ENCODE measurements around the gene LRRC8B. TPM values are rescaled to one million over a fixed set of nuclear protein-coding genes. Genes with fewer than 3 reads are reported as not detected.

Gene LRRC8B
- total RNA-seq, 2 experiments from 2014 or later: 4.4 to 9.9 TPM

DNA sequence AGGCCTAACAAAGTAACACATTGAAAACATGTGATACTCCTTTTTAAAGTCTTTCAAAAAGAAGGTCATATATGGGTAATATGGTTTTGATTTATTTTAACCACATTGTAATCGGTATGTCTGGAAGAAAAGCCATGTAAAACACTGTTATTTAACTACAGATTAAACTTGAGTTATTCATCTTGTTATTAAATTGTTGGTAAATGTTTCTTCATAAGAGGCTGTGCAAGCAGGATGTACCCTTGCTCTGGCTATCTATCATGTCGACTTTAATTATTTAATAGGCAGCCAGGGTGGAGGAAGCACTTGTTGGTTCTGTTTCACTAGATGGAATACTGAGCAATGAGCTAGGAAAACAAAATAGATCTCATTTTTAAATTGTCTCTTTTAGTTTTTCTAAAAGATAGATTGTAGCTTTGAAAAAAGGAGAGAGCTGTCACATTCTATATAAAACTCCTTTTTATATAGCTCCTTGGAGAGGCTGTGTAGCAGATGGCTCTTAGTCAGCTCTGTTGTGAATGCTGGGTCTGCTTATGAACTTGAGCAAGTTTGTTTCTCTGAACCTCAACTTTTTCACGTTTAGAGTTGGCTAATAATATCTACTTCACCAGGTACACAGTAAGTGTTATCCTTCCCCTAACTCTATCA is 39.5 kb downstream of the LRRC8B start:
- H3K9me3 ChIP-seq (ENCODE audit: low read length): no peaks in the 10 kb centered on the region
- peaks cover 1% of the 10 kb centered on the region; the same call in 1 of the 2 replicates for H3K36me3 ChIP-seq (ENCODE audit: insufficient read depth, low read length)
- CTCF ChIA-PET (ENCODE audit: unreplicated experiment): no interaction called here
- H3K4me2 ChIP-seq (ENCODE audit: low read length): no peak overlapping the region
- no peak for DNase-seq (ENCODE audit: low spot score)
- intact Hi-C loops (cut with micrococcal nuclease; ENCODE audit: unreplicated experiment): no loop called here
- POLR2A ChIA-PET: interaction anchor here (0.6 to 1.2 kb wide), 3 partner anchors 14 to 24 kb away, joined by 3 to 4 read pairs (median 4); no protein-coding TSS in a partner anchor
- no peak overlapping the region for H3K27ac ChIP-seq (ENCODE audit: low read depth, low read length, poor library complexity, severe bottlenecking)
- H3K79me2 ChIP-seq (ENCODE audit: insufficient read depth, low read depth, low read length): no peaks in the 10 kb centered on the region
- TF ChIP-seq CTCF (conservative IDR thresholded peaks at IDR 0.05; ENCODE audit: low read length) (no peak), EZH2phosphoT487 (IDR thresholded peaks at IDR 0.05; ENCODE audit: borderline replicate concordance, low read depth, low read length) (no peak)
- no peaks in the 10 kb centered on the region for H3K4me1 ChIP-seq (ENCODE audit: insufficient read depth, low read length, poor library complexity, severe bottlenecking)
- H3K4me3 ChIP-seq (ENCODE audit: low read depth, low read length, poor library complexity, severe bottlenecking): no peak overlapping the region
- peaks cover 5% of the 10 kb centered on the region; the same call in 1 of the 2 replicates for H4K20me1 ChIP-seq (ENCODE audit: insufficient read depth, low read length)
- H3K9me2 ChIP-seq (ENCODE audit: insufficient read depth, low read length): no peaks in the 10 kb centered on the region
- no peak overlapping the region for H2AFZ ChIP-seq (ENCODE audit: low read length)
- BruUV-seq (replicated peaks): no TSS peak

- H4K20me1 ChIP-seq (ENCODE audit: insufficient read depth, low read length): peaks cover 5% of the 10 kb centered on the region; the same call in 1 of the 2 replicates
- peaks cover 6% of the 10 kb centered on the region; the same call in 1 of the 2 replicates for H3K36me3 ChIP-seq (ENCODE audit: insufficient read depth, low read length)
- BruUV-seq (replicated peaks): no TSS peak
- no peaks in the 10 kb centered on the region for H3K9me3 ChIP-seq (ENCODE audit: low read length)
- ChIA-PET CTCF (ENCODE audit: unreplicated experiment) (no interaction called here), POLR2A (interaction anchor here (1.6 kb wide), 1 partner anchor 29 kb away, joined by 4 read pairs; no protein-coding TSS in a partner anchor)
- no peak overlapping the region for H2AFZ ChIP-seq (ENCODE audit: low read length)
- no peaks in the 10 kb centered on the region for H3K4me1 ChIP-seq (ENCODE audit: insufficient read depth, low read length, poor library complexity, severe bottlenecking)
- H3K79me2 ChIP-seq (ENCODE audit: insufficient read depth, low read depth, low read length): no peaks in the 10 kb centered on the region
- no peak overlapping the region for H3K4me3 ChIP-seq (ENCODE audit: low read depth, low read length, poor library complexity, severe bottlenecking)
- TF ChIP-seq CTCF (conservative IDR thresholded peaks at IDR 0.05; ENCODE audit: low read length) (no peak), EZH2phosphoT487 (IDR thresholded peaks at IDR 0.05; ENCODE audit: borderline replicate concordance, low read depth, low read length) (no peak)
- no peak overlapping the region for H3K4me2 ChIP-seq (ENCODE audit: low read length)
- no peak for DNase-seq (ENCODE audit: low spot score)
- no peak overlapping the region for H3K27ac ChIP-seq (ENCODE audit: low read depth, low read length, poor library complexity, severe bottlenecking)
- intact Hi-C loops (cut with micrococcal nuclease; ENCODE audit: unreplicated experiment): no loop called here
- no peaks in the 10 kb centered on the region for H3K9me2 ChIP-seq (ENCODE audit: insufficient read depth, low read length)
These were observed 40.9 kb downstream of the LRRC8B start for GRCh38 chr1:89565521-89565920.

DNA sequence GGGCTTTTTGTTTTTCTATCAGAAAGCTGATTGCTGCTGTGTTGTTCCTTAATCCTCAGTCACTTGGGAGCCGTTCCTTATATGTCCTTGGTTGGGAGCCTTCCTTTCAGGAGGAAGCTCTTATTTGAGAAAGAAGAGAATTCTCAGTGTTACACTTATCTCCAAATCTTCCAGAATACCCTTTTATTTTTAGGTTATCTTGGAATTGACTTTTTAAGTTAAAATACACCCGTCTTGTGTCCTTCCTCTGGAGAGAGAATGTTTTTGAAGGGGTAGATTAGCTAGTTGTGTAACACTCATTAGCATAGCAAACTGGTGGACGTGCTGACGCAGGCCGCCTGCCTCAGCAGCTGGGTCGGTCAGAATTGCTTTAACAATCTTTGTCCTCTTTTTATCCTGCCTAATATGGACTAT is 42.1 kb downstream of the LRRC8B start:
- POLR2A ChIA-PET: interaction anchor here (1.6 to 1.8 kb wide), 2 partner anchors 11 to 30 kb away, joined by 4 to 5 read pairs; no protein-coding TSS in a partner anchor

More for the DNA sequence above, 42.1 kb downstream of the LRRC8B start:
- no TSS peak for BruUV-seq (replicated peaks)
- Histone ChIP-seq H3K4me3 (ENCODE audit: low read depth, low read length, poor library complexity, severe bottlenecking) (no peak overlapping the region), H4K20me1 (ENCODE audit: insufficient read depth, low read length) (peaks cover 5% of the 10 kb centered on the region; the same call in 1 of the 2 replicates), H3K27ac (ENCODE audit: low read depth, low read length, poor library complexity, severe bottlenecking) (no peak overlapping the region), H3K9me3 (ENCODE audit: low read length) (no peaks in the 10 kb centered on the region), H3K4me2 (ENCODE audit: low read length) (no peak overlapping the region), H3K9me2 (ENCODE audit: insufficient read depth, low read length) (no peaks in the 10 kb centered on the region), H2AFZ (ENCODE audit: low read length) (no peak overlapping the region), H3K36me3 (ENCODE audit: insufficient read depth, low read length) (peaks cover 6% of the 10 kb centered on the region; the same call in 1 of the 2 replicates), H3K79me2 (ENCODE audit: insufficient read depth, low read depth, low read length) (no peaks in the 10 kb centered on the region), H3K4me1 (ENCODE audit: insufficient read depth, low read length, poor library complexity, severe bottlenecking) (no peaks in the 10 kb centered on the region)
- no peak for DNase-seq (ENCODE audit: low spot score)
- intact Hi-C loops (cut with micrococcal nuclease; ENCODE audit: unreplicated experiment): no loop called here
- CTCF ChIA-PET (ENCODE audit: unreplicated experiment): no interaction called here
- TF ChIP-seq EZH2phosphoT487 (IDR thresholded peaks at IDR 0.05; ENCODE audit: borderline replicate concordance, low read depth, low read length) (no peak), CTCF (conservative IDR thresholded peaks at IDR 0.05; ENCODE audit: low read length) (no peak)

All from OCI-LY7 (cell line).